HepG2 (cell line): ENCODE results near the gene SHC1. TPM values are rescaled to one million over a fixed set of nuclear protein-coding genes. Genes with fewer than 3 reads are reported as not detected.

ENCODE experiments used
- ARNT2 ChIP-seq: sonication (generic); formaldehyde crosslinking; IDR thresholded peaks from 2 replicates; pipeline ENCODE4 v1.8.0; 2022; ENCODE audit warnings: mild to moderate bottlenecking, low read depth, missing genetic modification reagents, moderate library complexity
- CENPX ChIP-seq: sonication (generic); formaldehyde crosslinking; IDR thresholded peaks from 2 replicates; pipeline ENCODE4 v1.9.0; 2021; ENCODE audit warnings: mild to moderate bottlenecking, missing genetic modification reagents, moderate library complexity
- DNMT1 ChIP-seq: sonication (generic); formaldehyde crosslinking; IDR thresholded peaks from 2 replicates; pipeline ENCODE4 v1.5.1; 2020; ENCODE audit warnings: mild to moderate bottlenecking, missing genetic modification reagents
- EZH2 ChIP-seq: conservative IDR thresholded peaks from 2 replicates; pipeline ENCODE4 v1.6.1; 2012; ENCODE audit warnings: mild to moderate bottlenecking, low read depth, low read length, moderate library complexity
- HNRNPK ChIP-seq: fragments of 200-400 bp; formaldehyde crosslinking; IDR thresholded peaks from 2 replicates; pipeline ENCODE4 v1.6.1; 2018; ENCODE audit warnings: low read length, low read depth, moderate library complexity, mild to moderate bottlenecking; ENCODE audit not compliant: poor library complexity, severe bottlenecking
- MNT ChIP-seq: fragments of 450-650 bp; IDR thresholded peaks from 2 replicates; pipeline ENCODE4 v1.6.1; 2016
- PAF1 ChIP-seq: IDR thresholded peaks from 2 replicates; pipeline ENCODE4 v1.6.1; 2016; ENCODE audit warnings: missing genetic modification reagents, missing compliant biosample characterization
- ZBED4 ChIP-seq: sonication (generic); formaldehyde crosslinking; IDR thresholded peaks from 2 replicates; pipeline ENCODE4 v1.4.0; 2020; ENCODE audit warnings: missing genetic modification reagents, borderline replicate concordance
- ZFP36L1 ChIP-seq: sonication (generic); formaldehyde crosslinking; IDR thresholded peaks from 2 replicates; pipeline ENCODE4 v1.8.0; 2022; ENCODE audit warnings: mild to moderate bottlenecking, missing genetic modification reagents, moderate library complexity
- ZNF282 ChIP-seq: fragments of 450-650 bp; IDR thresholded peaks from 2 replicates; pipeline ENCODE4 v1.6.1; 2018; ENCODE audit not compliant: partially characterized antibody
- ZNF337 ChIP-seq: sonication (generic); formaldehyde crosslinking; IDR thresholded peaks from 2 replicates; pipeline ENCODE4 v1.5.1; 2020; ENCODE audit warnings: missing genetic modification reagents, low read depth, mild to moderate bottlenecking, borderline replicate concordance
- ZNF879 ChIP-seq: sonication (generic); formaldehyde crosslinking; IDR thresholded peaks from 2 replicates; pipeline ENCODE4 v1.8.1; 2023; ENCODE audit warnings: missing genetic modification reagents
- ZSCAN9 ChIP-seq: IDR thresholded peaks from 2 replicates; pipeline ENCODE4 v1.6.1; 2016; ENCODE audit warnings: borderline replicate concordance
- polyA plus RNA-seq, 8 experiments: library from polyadenylated mRNA; depleted of rRNA in 3 of 8; stranded (reverse) in 7 of 8; unstranded in 1 of 8; fragments of >200 nt; fragmentation: Illumina TruSeq in 4 of 8; extraction: Trizol in 4 of 8; gene quantifications; 2 replicates each; pipeline versions ENCODE4 v1.2.1 to v1.2.3, GENCODE V29; 2011 to 2016; ENCODE audit warnings: low read depth in 4 of 8, missing spikeins in 1 of 8, mixed read lengths in 1 of 8; ENCODE audit not compliant: insufficient read depth in 1 of 8
- total RNA-seq, 5 experiments: library from RNA; depleted of rRNA; stranded (reverse); fragments of >200 nt; fragmentation: Illumina TruSeq; extraction: Trizol; gene quantifications; 2 replicates each; pipeline ENCODE4 v1.2.3, GENCODE V29; 2016; ENCODE audit warnings: low read depth in 1 of 5
- TF ChIP-seq, protein P1 (sequence below): IDR thresholded peaks from 2 replicates; pipeline ENCODE4 v1.6.1; 2018; ENCODE audit warnings: missing genetic modification reagents, mild to moderate bottlenecking, missing compliant biosample characterization
- TF ChIP-seq, protein P2 (sequence below): sonication (generic); formaldehyde crosslinking; conservative IDR thresholded peaks from 2 replicates; pipeline ENCODE4 v1.8.0; 2022; ENCODE audit warnings: low read depth, missing genetic modification reagents

SHC1 gene
- total and polyA plus RNA-seq, 2 of the 13 experiments (the other 11 are each of a cell fraction or from before 2014, with no cell fraction given), result 52.0 to 137 TPM

DNA sequence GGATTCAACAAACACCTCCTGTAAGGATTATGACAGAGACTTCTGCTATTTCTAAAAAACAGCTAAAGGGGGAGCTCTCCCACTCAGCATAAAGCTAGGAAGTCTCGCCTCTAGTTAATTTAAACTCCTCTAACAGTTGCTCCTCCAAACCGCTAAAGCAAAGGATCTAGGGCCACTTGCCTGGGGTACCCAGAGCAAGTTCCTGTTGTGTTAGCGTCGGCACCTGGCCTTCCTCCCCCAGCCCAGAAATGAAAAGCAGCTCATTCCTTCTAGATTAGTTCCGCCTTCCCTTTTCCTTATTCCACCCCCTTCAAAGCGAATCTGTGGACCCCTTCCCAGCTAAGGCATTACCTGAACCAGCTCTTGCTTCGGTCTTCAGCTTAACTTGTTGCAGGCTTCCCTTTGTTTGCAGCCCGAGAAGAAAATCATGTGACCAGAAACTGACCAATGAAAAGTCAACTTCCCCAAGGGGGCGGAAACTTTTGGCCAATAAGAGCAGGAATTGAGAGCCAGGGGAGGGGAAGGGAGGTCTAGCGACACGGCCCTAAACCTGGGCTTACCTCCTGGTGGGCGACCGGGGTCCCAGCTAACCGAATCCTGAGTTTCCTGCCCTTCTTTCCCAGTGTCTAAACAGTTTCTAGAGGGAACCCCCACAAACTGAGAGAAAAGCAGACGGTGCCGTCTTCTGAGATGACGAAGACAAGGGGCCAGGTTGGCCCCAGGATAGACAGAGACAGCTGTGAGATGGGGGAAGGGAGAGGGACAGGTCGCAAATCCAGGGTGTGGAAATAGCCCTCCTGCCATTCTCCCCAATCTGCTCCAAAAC is 14.6 kb downstream of the SHC1 start, which contains the start of gene PBXIP1 (continued):
- TF ChIP-seq ZNF282 (no peak), CENPX (no peak), MNT (no peak), ZBED4 (CRISPR knock-in tag) (no peak; the same call in 1 of the 2 replicates), ZNF337 (no peak), EZH2 (no peak), DNMT1 (CRISPR knock-in tag) (no peak), ARNT2 (no peak), HNRNPK (no peak), ZSCAN9 (CRISPR knock-in tag) (no peak), ZFP36L1 (CRISPR knock-in tag) (no peak), ZNF879 (CRISPR knock-in tag) (no peak), PAF1 (no peak)
- TF ChIP-seq, protein P1, sequence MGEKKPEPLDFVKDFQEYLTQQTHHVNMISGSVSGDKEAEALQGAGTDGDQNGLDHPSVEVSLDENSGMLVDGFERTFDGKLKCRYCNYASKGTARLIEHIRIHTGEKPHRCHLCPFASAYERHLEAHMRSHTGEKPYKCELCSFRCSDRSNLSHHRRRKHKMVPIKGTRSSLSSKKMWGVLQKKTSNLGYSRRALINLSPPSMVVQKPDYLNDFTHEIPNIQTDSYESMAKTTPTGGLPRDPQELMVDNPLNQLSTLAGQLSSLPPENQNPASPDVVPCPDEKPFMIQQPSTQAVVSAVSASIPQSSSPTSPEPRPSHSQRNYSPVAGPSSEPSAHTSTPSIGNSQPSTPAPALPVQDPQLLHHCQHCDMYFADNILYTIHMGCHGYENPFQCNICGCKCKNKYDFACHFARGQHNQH (CRISPR knock-in tag), result 0 out of 2 replicates have a peak, but pooled peaks have one; percentile 42
- TF ChIP-seq, protein P2, sequence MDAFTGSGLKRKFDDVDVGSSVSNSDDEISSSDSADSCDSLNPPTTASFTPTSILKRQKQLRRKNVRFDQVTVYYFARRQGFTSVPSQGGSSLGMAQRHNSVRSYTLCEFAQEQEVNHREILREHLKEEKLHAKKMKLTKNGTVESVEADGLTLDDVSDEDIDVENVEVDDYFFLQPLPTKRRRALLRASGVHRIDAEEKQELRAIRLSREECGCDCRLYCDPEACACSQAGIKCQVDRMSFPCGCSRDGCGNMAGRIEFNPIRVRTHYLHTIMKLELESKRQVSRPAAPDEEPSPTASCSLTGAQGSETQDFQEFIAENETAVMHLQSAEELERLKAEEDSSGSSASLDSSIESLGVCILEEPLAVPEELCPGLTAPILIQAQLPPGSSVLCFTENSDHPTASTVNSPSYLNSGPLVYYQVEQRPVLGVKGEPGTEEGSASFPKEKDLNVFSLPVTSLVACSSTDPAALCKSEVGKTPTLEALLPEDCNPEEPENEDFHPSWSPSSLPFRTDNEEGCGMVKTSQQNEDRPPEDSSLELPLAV, result no peak
